Measurements from ENCODE around the gene DES.

GRCh38 chr2:219458996-219459395 is 40.8 kb downstream of the DES start:
- TF ChIP-seq POLR2AphosphoS5 (IDR thresholded peaks at IDR 0.05): no peak
- TF ChIP-seq CTCF (IDR thresholded peaks at IDR 0.05): no peak
